HEK293 (cell line): ENCODE measurements around the gene NAPSA.

ENCODE experiments used
- EGR2 ChIP-seq: fragments of 450-650 bp; formaldehyde crosslinking; IDR thresholded peaks from 2 replicates; pipeline ENCODE4 v1.5.1; 2016; ENCODE audit warnings: low read depth, missing biosample characterization, missing genetic modification characterization
- HOXD13 ChIP-seq: sonication (generic); formaldehyde crosslinking; IDR thresholded peaks from 2 replicates; pipeline ENCODE4 v1.8.0; 2022; ENCODE audit warnings: missing genetic modification reagents, borderline replicate concordance
- KLF16 ChIP-seq: fragments of 450-650 bp; formaldehyde crosslinking; IDR thresholded peaks from 2 replicates; pipeline ENCODE4 v1.5.1; 2017; ENCODE audit warnings: missing biosample characterization, missing genetic modification characterization
- YY1 ChIP-seq: fragments of 450-650 bp; formaldehyde crosslinking; IDR thresholded peaks from 2 replicates; pipeline ENCODE4 v1.5.1; 2018; ENCODE audit warnings: missing biosample characterization, missing genetic modification characterization
- ZBTB17 ChIP-seq: fragments of 450-650 bp; formaldehyde crosslinking; IDR thresholded peaks from 2 replicates; pipeline ENCODE4 v1.5.1; 2016; ENCODE audit warnings: missing biosample characterization, missing genetic modification characterization
- ZBTB21 ChIP-seq: fragments of 450-650 bp; formaldehyde crosslinking; IDR thresholded peaks from 2 replicates; pipeline ENCODE4 v1.5.1; 2017; ENCODE audit warnings: missing biosample characterization, missing genetic modification characterization
- ZBTB7A ChIP-seq: fragments of 450-650 bp; formaldehyde crosslinking; IDR thresholded peaks from 2 replicates; pipeline ENCODE4 v1.5.1; 2016; ENCODE audit warnings: low read depth, missing biosample characterization, missing genetic modification characterization
- ZNF112 ChIP-seq: fragments of 450-650 bp; formaldehyde crosslinking; IDR thresholded peaks from 2 replicates; pipeline ENCODE4 v1.5.0; 2017; ENCODE audit warnings: missing biosample characterization, missing genetic modification characterization
- ZNF2 ChIP-seq: fragments of 450-650 bp; formaldehyde crosslinking; IDR thresholded peaks from 2 replicates; pipeline ENCODE4 v1.5.1; 2016; ENCODE audit warnings: missing biosample characterization, missing genetic modification characterization
- ZNF37A ChIP-seq: fragments of 450-650 bp; IDR thresholded peaks from 2 replicates; pipeline ENCODE4 v1.5.1; 2018; ENCODE audit warnings: missing biosample characterization, missing genetic modification characterization
- ZNF501 ChIP-seq: fragments of 450-650 bp; formaldehyde crosslinking; IDR thresholded peaks from 2 replicates; pipeline ENCODE4 v1.5.1; 2016; ENCODE audit warnings: missing biosample characterization, missing genetic modification characterization
- ZNF548 ChIP-seq: fragments of 450-650 bp; formaldehyde crosslinking; IDR thresholded peaks from 2 replicates; pipeline ENCODE4 v1.5.1; 2016; ENCODE audit warnings: missing biosample characterization, missing genetic modification characterization
- ZNF571 ChIP-seq: fragments of 450-650 bp; formaldehyde crosslinking; IDR thresholded peaks from 2 replicates; pipeline ENCODE4 v1.5.0; 2017; ENCODE audit warnings: missing biosample characterization, missing genetic modification characterization
- ZNF610 ChIP-seq: fragments of 450-650 bp; formaldehyde crosslinking; IDR thresholded peaks from 2 replicates; pipeline ENCODE4 v1.5.1; 2016; ENCODE audit warnings: missing biosample characterization, missing genetic modification characterization, borderline replicate concordance
- ZNF677 ChIP-seq: fragments of 450-650 bp; IDR thresholded peaks from 2 replicates; pipeline ENCODE4 v1.5.0; 2018; ENCODE audit warnings: missing biosample characterization, mild to moderate bottlenecking, missing genetic modification characterization, moderate library complexity
- ZNF76 ChIP-seq: fragments of 450-650 bp; formaldehyde crosslinking; IDR thresholded peaks from 2 replicates; pipeline ENCODE4; 2016; ENCODE audit warnings: low read depth, missing biosample characterization, missing genetic modification characterization, borderline replicate concordance
- ZXDB ChIP-seq: fragments of 450-650 bp; formaldehyde crosslinking; IDR thresholded peaks from 2 replicates; pipeline ENCODE4 v1.5.1; 2016; ENCODE audit warnings: missing biosample characterization, missing genetic modification characterization
- TF ChIP-seq, protein P1 (sequence below): fragments of 450-650 bp; formaldehyde crosslinking; IDR thresholded peaks from 2 replicates; pipeline ENCODE4 v1.5.1; 2016; ENCODE audit warnings: missing biosample characterization, missing genetic modification characterization
- TF ChIP-seq, protein P2 (sequence below): fragments of 450-650 bp; formaldehyde crosslinking; optimal IDR thresholded peaks from 2 replicates; pipeline ENCODE3; 2016; ENCODE audit warnings: missing biosample characterization, mild to moderate bottlenecking, missing genetic modification characterization
- TF ChIP-seq, protein P3 (sequence below): fragments of 450-650 bp; formaldehyde crosslinking; IDR thresholded peaks from 2 replicates; pipeline ENCODE4 v1.5.1; 2016; ENCODE audit warnings: missing biosample characterization, missing genetic modification characterization
- TF ChIP-seq, protein P4 (sequence below): fragments of 450-650 bp; formaldehyde crosslinking; IDR thresholded peaks from 2 replicates; pipeline ENCODE4 v1.5.1; 2016; ENCODE audit warnings: missing biosample characterization, missing genetic modification characterization, borderline replicate concordance
- TF ChIP-seq, protein P5 (sequence below): fragments of 450-650 bp; IDR thresholded peaks from 2 replicates; pipeline ENCODE4 v1.5.1; 2018; ENCODE audit warnings: missing biosample characterization, missing genetic modification characterization
- TF ChIP-seq, protein P6 (sequence below): fragments of 450-650 bp; formaldehyde crosslinking; IDR thresholded peaks from 2 replicates; pipeline ENCODE4 v1.5.1; 2016; ENCODE audit warnings: missing biosample characterization, missing genetic modification characterization

Gene NAPSA

DNA sequence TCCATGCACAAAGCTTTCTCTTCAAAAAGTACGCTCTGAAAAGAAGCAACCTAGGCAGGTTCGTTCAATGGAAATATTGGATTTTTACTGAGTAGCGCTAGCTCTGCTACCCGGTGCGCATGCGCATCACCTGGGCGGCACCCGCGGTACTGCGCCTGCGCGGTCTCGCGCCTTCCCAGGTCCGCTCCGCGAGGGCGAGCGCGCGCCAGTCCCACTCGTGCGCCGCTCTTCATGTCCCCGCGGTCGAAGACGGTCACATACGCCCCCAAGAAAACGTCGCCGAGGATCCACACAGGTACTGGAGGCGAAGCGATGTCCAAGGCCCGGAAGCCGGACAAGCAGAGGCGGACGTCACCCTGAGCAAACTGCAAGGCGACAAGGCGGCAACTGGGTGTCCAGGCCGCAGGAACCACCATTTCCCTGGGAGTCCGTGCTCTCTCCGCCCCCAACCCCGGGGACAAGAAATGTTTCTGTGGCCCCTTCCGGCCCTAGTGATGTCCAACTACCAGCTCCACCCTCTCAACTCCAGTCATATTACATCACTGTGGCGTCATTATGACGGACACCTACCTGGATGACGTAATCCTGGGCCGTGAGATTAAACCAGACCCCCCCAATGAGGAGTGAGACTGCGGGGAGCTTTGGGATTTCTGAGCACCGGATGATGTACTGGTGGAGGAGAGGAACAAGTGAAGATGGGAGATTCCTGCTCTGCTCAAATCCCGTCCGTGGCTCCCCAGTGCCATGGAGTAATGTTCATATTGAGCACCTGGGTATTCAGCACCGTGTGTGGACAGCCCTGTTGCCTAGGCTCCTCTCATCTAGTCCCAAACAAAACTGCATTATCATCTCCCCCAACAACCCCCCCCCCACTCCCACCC lies 31.5 kb downstream of the NAPSA start (continued):
- TF ChIP-seq, protein P1, sequence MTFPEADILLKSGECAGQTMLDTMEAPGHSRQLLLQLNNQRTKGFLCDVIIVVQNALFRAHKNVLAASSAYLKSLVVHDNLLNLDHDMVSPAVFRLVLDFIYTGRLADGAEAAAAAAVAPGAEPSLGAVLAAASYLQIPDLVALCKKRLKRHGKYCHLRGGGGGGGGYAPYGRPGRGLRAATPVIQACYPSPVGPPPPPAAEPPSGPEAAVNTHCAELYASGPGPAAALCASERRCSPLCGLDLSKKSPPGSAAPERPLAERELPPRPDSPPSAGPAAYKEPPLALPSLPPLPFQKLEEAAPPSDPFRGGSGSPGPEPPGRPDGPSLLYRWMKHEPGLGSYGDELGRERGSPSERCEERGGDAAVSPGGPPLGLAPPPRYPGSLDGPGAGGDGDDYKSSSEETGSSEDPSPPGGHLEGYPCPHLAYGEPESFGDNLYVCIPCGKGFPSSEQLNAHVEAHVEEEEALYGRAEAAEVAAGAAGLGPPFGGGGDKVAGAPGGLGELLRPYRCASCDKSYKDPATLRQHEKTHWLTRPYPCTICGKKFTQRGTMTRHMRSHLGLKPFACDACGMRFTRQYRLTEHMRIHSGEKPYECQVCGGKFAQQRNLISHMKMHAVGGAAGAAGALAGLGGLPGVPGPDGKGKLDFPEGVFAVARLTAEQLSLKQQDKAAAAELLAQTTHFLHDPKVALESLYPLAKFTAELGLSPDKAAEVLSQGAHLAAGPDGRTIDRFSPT (tag by site-specific recombination) = no peak
- TF ChIP-seq ZNF76 (no peak), ZNF501 (no peak), ZNF2 (tag by site-specific recombination) (no peak), ZNF548 (tag by site-specific recombination) (peak; percentile 26; the same call in 1 of the 2 replicates), ZXDB (tag by site-specific recombination) (peak; percentile 68), ZNF37A (no peak), HOXD13 (CRISPR knock-in tag) (no peak), ZNF571 (no peak), ZBTB17 (0 out of 2 replicates have a peak, but pooled peaks have one; percentile 45), ZBTB7A (no peak), ZNF112 (tag by site-specific recombination) (no peak), ZNF677 (no peak), KLF16 (0 out of 2 replicates have a peak, but pooled peaks have one; percentile 59), ZBTB21 (tag by site-specific recombination) (peak; percentile 90), ZNF610 (tag by site-specific recombination) (peak; percentile 97), YY1 (tag by site-specific recombination) (peak; percentile 47; the same call in 1 of the 2 replicates), EGR2 (tag by site-specific recombination) (no peak)
- TF ChIP-seq, protein P2, sequence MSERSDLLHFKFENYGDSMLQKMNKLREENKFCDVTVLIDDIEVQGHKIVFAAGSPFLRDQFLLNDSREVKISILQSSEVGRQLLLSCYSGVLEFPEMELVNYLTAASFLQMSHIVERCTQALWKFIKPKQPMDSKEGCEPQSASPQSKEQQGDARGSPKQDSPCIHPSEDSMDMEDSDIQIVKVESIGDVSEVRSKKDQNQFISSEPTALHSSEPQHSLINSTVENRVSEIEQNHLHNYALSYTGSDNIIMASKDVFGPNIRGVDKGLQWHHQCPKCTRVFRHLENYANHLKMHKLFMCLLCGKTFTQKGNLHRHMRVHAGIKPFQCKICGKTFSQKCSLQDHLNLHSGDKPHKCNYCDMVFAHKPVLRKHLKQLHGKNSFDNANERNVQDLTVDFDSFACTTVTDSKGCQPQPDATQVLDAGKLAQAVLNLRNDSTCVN = peak; percentile 92
- TF ChIP-seq, protein P3, sequence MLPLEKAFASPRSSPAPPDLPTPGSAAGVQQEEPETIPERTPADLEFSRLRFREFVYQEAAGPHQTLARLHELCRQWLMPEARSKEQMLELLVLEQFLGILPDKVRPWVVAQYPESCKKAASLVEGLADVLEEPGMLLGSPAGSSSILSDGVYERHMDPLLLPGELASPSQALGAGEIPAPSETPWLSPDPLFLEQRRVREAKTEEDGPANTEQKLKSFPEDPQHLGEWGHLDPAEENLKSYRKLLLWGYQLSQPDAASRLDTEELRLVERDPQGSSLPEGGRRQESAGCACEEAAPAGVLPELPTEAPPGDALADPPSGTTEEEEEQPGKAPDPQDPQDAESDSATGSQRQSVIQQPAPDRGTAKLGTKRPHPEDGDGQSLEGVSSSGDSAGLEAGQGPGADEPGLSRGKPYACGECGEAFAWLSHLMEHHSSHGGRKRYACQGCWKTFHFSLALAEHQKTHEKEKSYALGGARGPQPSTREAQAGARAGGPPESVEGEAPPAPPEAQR (tag by site-specific recombination) = 0 out of 2 replicates have a peak, but pooled peaks have one; percentile 15
- TF ChIP-seq, protein P4, sequence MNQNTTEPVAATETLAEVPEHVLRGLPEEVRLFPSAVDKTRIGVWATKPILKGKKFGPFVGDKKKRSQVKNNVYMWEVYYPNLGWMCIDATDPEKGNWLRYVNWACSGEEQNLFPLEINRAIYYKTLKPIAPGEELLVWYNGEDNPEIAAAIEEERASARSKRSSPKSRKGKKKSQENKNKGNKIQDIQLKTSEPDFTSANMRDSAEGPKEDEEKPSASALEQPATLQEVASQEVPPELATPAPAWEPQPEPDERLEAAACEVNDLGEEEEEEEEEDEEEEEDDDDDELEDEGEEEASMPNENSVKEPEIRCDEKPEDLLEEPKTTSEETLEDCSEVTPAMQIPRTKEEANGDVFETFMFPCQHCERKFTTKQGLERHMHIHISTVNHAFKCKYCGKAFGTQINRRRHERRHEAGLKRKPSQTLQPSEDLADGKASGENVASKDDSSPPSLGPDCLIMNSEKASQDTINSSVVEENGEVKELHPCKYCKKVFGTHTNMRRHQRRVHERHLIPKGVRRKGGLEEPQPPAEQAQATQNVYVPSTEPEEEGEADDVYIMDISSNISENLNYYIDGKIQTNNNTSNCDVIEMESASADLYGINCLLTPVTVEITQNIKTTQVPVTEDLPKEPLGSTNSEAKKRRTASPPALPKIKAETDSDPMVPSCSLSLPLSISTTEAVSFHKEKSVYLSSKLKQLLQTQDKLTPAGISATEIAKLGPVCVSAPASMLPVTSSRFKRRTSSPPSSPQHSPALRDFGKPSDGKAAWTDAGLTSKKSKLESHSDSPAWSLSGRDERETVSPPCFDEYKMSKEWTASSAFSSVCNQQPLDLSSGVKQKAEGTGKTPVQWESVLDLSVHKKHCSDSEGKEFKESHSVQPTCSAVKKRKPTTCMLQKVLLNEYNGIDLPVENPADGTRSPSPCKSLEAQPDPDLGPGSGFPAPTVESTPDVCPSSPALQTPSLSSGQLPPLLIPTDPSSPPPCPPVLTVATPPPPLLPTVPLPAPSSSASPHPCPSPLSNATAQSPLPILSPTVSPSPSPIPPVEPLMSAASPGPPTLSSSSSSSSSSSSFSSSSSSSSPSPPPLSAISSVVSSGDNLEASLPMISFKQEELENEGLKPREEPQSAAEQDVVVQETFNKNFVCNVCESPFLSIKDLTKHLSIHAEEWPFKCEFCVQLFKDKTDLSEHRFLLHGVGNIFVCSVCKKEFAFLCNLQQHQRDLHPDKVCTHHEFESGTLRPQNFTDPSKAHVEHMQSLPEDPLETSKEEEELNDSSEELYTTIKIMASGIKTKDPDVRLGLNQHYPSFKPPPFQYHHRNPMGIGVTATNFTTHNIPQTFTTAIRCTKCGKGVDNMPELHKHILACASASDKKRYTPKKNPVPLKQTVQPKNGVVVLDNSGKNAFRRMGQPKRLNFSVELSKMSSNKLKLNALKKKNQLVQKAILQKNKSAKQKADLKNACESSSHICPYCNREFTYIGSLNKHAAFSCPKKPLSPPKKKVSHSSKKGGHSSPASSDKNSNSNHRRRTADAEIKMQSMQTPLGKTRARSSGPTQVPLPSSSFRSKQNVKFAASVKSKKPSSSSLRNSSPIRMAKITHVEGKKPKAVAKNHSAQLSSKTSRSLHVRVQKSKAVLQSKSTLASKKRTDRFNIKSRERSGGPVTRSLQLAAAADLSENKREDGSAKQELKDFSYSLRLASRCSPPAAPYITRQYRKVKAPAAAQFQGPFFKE (tag by site-specific recombination) = no peak
- TF ChIP-seq, protein P5, sequence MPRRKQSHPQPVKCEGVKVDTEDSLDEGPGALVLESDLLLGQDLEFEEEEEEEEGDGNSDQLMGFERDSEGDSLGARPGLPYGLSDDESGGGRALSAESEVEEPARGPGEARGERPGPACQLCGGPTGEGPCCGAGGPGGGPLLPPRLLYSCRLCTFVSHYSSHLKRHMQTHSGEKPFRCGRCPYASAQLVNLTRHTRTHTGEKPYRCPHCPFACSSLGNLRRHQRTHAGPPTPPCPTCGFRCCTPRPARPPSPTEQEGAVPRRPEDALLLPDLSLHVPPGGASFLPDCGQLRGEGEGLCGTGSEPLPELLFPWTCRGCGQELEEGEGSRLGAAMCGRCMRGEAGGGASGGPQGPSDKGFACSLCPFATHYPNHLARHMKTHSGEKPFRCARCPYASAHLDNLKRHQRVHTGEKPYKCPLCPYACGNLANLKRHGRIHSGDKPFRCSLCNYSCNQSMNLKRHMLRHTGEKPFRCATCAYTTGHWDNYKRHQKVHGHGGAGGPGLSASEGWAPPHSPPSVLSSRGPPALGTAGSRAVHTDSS = no peak
- TF ChIP-seq, protein P6, sequence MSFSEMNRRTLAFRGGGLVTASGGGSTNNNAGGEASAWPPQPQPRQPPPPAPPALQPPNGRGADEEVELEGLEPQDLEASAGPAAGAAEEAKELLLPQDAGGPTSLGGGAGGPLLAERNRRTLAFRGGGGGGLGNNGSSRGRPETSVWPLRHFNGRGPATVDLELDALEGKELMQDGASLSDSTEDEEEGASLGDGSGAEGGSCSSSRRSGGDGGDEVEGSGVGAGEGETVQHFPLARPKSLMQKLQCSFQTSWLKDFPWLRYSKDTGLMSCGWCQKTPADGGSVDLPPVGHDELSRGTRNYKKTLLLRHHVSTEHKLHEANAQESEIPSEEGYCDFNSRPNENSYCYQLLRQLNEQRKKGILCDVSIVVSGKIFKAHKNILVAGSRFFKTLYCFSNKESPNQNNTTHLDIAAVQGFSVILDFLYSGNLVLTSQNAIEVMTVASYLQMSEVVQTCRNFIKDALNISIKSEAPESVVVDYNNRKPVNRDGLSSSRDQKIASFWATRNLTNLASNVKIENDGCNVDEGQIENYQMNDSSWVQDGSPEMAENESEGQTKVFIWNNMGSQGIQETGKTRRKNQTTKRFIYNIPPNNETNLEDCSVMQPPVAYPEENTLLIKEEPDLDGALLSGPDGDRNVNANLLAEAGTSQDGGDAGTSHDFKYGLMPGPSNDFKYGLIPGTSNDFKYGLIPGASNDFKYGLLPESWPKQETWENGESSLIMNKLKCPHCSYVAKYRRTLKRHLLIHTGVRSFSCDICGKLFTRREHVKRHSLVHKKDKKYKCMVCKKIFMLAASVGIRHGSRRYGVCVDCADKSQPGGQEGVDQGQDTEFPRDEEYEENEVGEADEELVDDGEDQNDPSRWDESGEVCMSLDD (tag by site-specific recombination) = 0 out of 2 replicates have a peak, but pooled peaks have one; percentile 19
